ENCODE data around the gene INSC. TPM values are rescaled to one million over a fixed set of nuclear protein-coding genes. Genes with fewer than 3 reads are reported as not detected.

Gene INSC
- polyA plus RNA-seq, 3 donors, result not detected

GRCh38 chr11:15178214-15178613 is 63.5 kb downstream of the INSC start:
- no peak overlapping the region for H3K9ac ChIP-seq (ENCODE audit: insufficient read depth, low read length, poor library complexity, severe bottlenecking)
- H3K4me3 ChIP-seq (replicated peaks in 1 of 3; ENCODE audit: low read depth in 2 of 3, low read length in 3 of 3), result no peak overlapping the region
- no peak overlapping the region for H3K27ac ChIP-seq (ENCODE audit: low read depth in 1 of 2, low read length in 2 of 2)
- H3K79me2 ChIP-seq (ENCODE audit: insufficient read depth, low read length), result no peaks in the 10 kb centered on the region
- peaks cover 47% of the 10 kb centered on the region for H3K4me1 Mint-ChIP-seq
- H3K27me3 ChIP-seq (ENCODE audit: control insufficient read depth in 2 of 2, insufficient read depth in 2 of 2, low read length in 2 of 2), result no peaks in the 10 kb centered on the region
- no peak overlapping the region for H3K4me3 Mint-ChIP-seq
- no peaks in the 10 kb centered on the region for H3K9me3 Mint-ChIP-seq
- H4K20me1 ChIP-seq (ENCODE audit: insufficient read depth, low read length), result no peaks in the 10 kb centered on the region
- intact Hi-C loops (cut with micrococcal nuclease), result no loop called here
- peaks cover 2 to 12% (median 4%) of the 10 kb centered on the region in 3 donors for H3K27me3 Mint-ChIP-seq (ENCODE audit: low read depth in 3 of 3)
- H3K36me3 ChIP-seq (replicated peaks in 1 of 2; ENCODE audit: control insufficient read depth in 1 of 2, insufficient read depth in 2 of 2, low read length in 2 of 2), result no peaks in the 10 kb centered on the region
- no peak for TF ChIP-seq CTCF (IDR thresholded peaks at IDR 0.05)
- H3K4me2 ChIP-seq (replicated peaks; ENCODE audit: extremely low read depth, low read length, poor library complexity, severe bottlenecking), result no peak overlapping the region
- H2AFZ ChIP-seq (ENCODE audit: insufficient read depth, low read depth, low read length, poor library complexity, severe bottlenecking), result no peak overlapping the region
- H3K27ac Mint-ChIP-seq, result no peak overlapping the region
- DNase-seq, result no peak
- H3K36me3 Mint-ChIP-seq, result no peaks in the 10 kb centered on the region
- WGBS (ENCODE audit: insufficient coverage), result 93% methylated on average over 3 of the region's 3 CpGs
- no peaks in the 10 kb centered on the region for H3K4me1 ChIP-seq (ENCODE audit: control insufficient read depth in 1 of 2, insufficient read depth in 2 of 2, low read length in 2 of 2)
- no peaks in the 10 kb centered on the region for H3K9me3 ChIP-seq (replicated peaks in 1 of 2; ENCODE audit: control insufficient read depth in 1 of 2, insufficient read depth in 1 of 2, low read length in 2 of 2)

- H3K9me3 ChIP-seq (replicated peaks in 1 of 2; ENCODE audit: control insufficient read depth in 1 of 2, insufficient read depth in 1 of 2, low read length in 2 of 2), result no peaks in the 10 kb centered on the region
- H3K27ac Mint-ChIP-seq, result peak overlapping the region in 2 of 7 donors; percentile 26 to 57
- no peak for TF ChIP-seq CTCF (IDR thresholded peaks at IDR 0.05)
- no peak overlapping the region for H2AFZ ChIP-seq (ENCODE audit: insufficient read depth, low read depth, low read length, poor library complexity, severe bottlenecking)
- H3K27ac ChIP-seq (ENCODE audit: low read depth in 1 of 2, low read length in 2 of 2), result no peak overlapping the region
- no peak overlapping the region for H3K4me3 Mint-ChIP-seq
- H3K9me3 Mint-ChIP-seq, result no peaks in the 10 kb centered on the region
- no peak overlapping the region for H3K4me2 ChIP-seq (replicated peaks; ENCODE audit: extremely low read depth, low read length, poor library complexity, severe bottlenecking)
- no peaks in the 10 kb centered on the region for H3K36me3 ChIP-seq (replicated peaks in 1 of 2; ENCODE audit: control insufficient read depth in 1 of 2, insufficient read depth in 2 of 2, low read length in 2 of 2)
- no peak overlapping the region for H3K9ac ChIP-seq (ENCODE audit: insufficient read depth, low read length, poor library complexity, severe bottlenecking)
- H3K27me3 Mint-ChIP-seq (ENCODE audit: low read depth in 3 of 3), result peaks cover 2 to 10% (median 6%) of the 10 kb centered on the region in 3 donors
- no peak overlapping the region for H3K4me3 ChIP-seq (replicated peaks in 1 of 3; ENCODE audit: low read depth in 2 of 3, low read length in 3 of 3)
- H3K4me1 Mint-ChIP-seq, result peaks cover 42% of the 10 kb centered on the region
- H3K27me3 ChIP-seq (ENCODE audit: control insufficient read depth in 2 of 2, insufficient read depth in 2 of 2, low read length in 2 of 2), result no peaks in the 10 kb centered on the region
- DNase-seq, result no peak
- no CpG with 5 or more reads among the region's 2 CpGs for WGBS (ENCODE audit: insufficient coverage)
- no peaks in the 10 kb centered on the region for H3K4me1 ChIP-seq (ENCODE audit: control insufficient read depth in 1 of 2, insufficient read depth in 2 of 2, low read length in 2 of 2)
- no peaks in the 10 kb centered on the region for H4K20me1 ChIP-seq (ENCODE audit: insufficient read depth, low read length)
- H3K79me2 ChIP-seq (ENCODE audit: insufficient read depth, low read length), result no peaks in the 10 kb centered on the region
- no peaks in the 10 kb centered on the region for H3K36me3 Mint-ChIP-seq
- intact Hi-C loops (cut with micrococcal nuclease), result no loop called here
Measured at GRCh38 chr11:15179167-15179566, 64.4 kb downstream of the INSC start.

Measured in CD14-positive monocyte (primary cell).